Left colon (tissue), 2 donors: ENCODE data around the gene NOTCH1. TPM values are rescaled to one million over a fixed set of nuclear protein-coding genes. Genes with fewer than 3 reads are reported as not detected.
"Not testable (repeated sequence)": the region's sequence is repeated elsewhere in the genome, so short reads cannot be mapped to it uniquely, and the experiment has no call there.

ENCODE experiments used
- ATAC-seq: fragments of 200-7000 bp; cut with Tn5 transposase; one replicate; pipeline ENCODE4 v1.9.1; 2020; ENCODE audit warnings: mild to moderate bottlenecking, moderate library complexity
- DNase-seq, 2 donors: peaks; one replicate each; pipeline ENCODE4 v3.0.0-alpha.2; 2020
- intact Hi-C, 2 donors: fragments of 100-400 bp; cut with DNase I in 1 of 2; cut with micrococcal nuclease in 1 of 2; formaldehyde crosslinking; loops; one replicate each; pipeline versions ENCODE4 v1.11.2 to v1.14.0; 2022; cut with DNase I, micrococcal nuclease
- total RNA-seq, 2 donors: library from RNA; stranded (reverse); fragmentation: NEBNext Ultra II Directional; extraction: Animal tissue kit (Norgen Biotek cat#: 25700); gene quantifications; one replicate each; pipeline ENCODE4 v1.2.1, GENCODE V29; 2021
- donor health status: DM: no; HTN: no; CAD: no.
- donor health status: DM: yes; HTN: yes; CAD: no.

NOTCH1 gene
- total RNA-seq, 2 donors from 2014 or later: 49.5 to 72.2 TPM

DNA sequence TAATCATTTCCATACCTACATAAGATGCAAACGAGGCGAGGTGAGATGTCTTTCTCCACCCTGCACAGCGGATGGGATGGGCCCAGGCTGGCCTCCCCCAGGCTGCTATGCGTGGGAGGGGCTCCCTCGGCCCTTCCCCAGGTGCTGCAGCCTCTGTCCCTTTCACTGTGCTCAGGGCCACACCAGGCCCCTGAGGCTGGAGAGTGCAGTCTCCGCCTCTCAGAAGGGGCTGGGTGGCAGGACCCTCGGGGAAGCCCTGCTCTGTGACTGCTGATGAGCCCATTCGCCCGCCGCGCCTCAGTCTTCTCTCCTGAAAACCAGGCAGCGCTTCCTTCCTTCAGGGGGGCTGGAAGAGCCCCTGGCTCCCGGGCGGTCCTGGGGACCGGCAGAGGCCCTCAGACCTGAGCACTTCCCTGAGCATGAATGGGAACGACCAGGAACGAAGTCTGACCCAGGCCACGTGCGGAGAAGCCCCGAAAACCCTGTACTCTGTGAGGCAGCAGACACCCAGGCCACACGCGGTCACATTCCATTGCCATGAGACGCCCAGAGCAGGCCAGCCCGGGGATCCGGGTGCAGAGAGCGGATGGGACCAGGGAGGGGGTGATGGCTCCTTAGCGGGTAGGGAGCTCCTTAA, 21.9 kb upstream of the NOTCH1 start:
- intact Hi-C loops: no loop called here
- ATAC-seq (peak; percentile 42), DNase-seq (peak in 1 of 2 donors; percentile 44)

DNA sequence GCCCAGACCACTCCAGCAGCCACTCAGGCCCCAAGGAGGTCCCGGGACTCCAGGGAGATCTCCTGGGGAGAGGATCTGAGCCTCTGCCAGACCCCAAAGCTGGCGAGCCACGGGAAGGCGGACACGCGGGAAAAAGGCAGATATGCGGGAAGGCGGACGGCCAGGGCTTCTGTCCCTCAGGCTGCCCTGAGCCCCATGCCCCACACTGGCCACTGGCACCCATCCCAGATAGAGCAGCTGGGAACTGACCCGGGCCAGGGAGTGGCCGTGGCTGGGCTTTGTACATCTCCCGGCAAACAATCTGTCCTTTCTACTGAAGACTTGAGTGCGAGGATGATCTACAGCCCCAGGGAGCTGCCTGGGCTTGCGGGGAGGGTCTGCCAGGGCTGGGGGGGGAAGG, 21.1 kb upstream of the NOTCH1 start:
- intact Hi-C loops: no loop called here
- ATAC-seq (no peak), DNase-seq (no peak)

DNA sequence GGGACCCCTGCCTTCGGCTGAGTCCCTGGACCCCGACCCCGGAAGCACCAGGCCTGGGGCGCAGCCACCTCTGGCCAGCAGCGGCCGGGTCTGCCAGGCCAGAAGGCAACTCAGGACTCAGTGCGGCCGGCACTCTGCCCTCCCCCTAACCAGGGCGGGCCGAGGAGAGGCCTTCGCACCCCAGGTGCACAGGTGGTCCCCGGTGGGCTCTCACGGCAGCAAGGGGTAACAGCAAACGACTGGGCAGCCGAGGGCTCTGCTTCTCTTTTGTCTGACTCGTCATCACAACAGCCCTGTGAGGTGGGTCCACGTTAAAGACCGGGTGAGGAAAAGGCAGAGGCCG, 20.7 kb upstream of the NOTCH1 start:
- DNase-seq (no peak), ATAC-seq (no peak)
- intact Hi-C loops: no loop called here

DNA sequence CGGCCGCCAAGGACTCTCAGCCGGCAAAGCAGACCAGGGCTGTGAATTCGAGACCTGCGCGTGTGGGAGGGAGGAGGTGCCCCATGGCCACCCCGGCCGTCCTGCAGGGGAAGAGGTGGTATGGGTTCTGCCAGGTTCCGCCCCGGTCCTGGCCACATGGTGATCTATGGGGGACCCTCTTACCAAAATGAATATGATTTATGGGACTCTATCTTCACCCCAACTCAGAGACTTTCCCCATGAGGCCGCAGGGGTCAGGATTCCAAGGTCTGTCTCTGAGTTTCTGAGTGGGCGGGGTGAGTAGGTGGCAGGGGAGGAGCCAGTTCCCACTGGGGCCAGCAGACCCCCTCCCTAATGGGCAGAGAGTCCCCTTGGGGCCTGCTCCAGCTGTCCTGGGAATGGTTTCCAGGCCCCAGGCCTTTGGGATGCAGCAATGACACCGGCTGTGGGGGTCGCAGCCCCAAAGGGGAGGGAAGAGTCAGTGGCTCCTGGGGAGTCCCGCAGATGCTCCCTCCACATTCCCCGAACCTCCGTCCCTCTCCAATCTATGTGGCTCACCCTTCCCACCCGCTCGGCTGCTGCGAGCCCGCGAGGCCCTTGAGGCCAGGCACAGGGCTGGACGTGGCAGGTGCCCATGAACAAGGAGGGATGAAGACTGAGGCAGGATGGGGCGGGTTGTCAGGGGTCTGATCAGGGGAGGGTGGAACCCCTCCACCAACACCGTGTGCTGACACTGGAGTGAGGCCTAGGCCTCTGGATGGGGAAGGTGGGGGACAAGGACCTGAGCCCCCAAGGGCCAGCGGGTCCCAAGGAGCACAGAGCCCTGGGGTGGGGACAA, 20.1 kb upstream of the NOTCH1 start:
- no peak for DNase-seq
- ATAC-seq: no peak
- intact Hi-C loops: no loop called here

DNA sequence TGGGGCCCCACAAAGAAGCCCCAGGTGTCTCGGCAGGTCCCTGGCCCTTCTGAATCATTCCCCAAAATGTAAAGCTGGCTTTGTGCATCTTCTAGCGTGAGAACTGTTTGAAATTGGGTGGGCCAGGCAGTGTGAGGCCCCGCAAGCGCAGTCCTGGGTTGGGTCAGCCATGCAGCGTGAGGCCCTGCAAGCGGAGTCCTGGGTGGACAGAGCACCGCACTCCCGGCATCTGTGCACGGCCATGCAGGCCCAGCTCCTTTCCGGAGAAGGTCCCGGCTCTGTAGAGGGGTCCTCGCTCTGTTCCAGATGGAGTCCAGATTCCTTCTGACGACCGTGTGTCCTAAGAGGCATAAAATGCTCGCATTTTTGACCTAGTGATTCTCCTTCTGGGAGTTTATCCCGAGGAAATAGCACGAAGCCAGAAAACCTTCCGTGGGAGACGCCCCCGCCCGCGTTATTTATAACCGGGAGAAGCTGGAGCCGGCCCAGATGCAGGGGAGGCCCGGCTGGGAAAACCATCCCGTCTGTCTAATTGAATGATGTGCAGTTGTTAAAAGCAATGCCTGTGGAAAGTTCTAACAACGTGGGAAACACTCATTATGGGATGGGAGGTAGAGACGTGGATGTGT, 19.4 kb upstream of the NOTCH1 start:
- intact Hi-C loops: no loop called here

DNA sequence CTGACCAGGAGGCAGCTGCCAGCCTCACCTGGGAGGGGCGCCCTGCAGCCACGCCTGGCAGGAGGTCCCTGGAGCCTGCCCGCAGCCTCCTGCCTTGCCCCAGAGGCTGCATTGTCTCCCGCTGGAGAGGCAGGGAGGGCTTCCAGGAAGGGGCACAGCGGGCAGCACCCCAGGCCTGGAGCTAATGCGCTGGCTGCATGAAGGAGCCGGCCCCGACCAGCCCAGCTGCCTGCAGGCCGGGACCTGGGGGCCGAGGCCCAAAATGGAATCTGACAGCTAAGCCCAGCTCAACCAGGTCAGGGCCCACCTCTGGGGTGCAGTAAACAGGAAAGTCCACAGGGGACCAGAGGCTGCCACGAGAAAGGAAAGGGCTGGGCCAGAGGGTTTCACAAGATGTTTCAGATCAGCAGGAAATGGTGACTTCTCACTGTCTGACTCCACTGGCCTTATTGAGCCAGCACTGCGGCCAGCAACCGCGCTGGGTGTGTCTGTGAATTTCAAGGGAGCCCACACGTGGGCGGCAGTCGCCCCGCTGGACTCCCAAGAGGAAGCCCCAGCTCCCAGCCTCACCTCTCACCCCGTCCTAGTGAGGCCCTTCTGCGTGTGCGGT, 18.6 kb upstream of the NOTCH1 start:
- DNase-seq (peak in 1 of 2 donors; percentile 48), ATAC-seq (peak; percentile 38)
- intact Hi-C loops: no loop called here

More for the DNA sequence above, 19.4 kb upstream of the NOTCH1 start:
- no peak for DNase-seq
- no peak for ATAC-seq

DNA sequence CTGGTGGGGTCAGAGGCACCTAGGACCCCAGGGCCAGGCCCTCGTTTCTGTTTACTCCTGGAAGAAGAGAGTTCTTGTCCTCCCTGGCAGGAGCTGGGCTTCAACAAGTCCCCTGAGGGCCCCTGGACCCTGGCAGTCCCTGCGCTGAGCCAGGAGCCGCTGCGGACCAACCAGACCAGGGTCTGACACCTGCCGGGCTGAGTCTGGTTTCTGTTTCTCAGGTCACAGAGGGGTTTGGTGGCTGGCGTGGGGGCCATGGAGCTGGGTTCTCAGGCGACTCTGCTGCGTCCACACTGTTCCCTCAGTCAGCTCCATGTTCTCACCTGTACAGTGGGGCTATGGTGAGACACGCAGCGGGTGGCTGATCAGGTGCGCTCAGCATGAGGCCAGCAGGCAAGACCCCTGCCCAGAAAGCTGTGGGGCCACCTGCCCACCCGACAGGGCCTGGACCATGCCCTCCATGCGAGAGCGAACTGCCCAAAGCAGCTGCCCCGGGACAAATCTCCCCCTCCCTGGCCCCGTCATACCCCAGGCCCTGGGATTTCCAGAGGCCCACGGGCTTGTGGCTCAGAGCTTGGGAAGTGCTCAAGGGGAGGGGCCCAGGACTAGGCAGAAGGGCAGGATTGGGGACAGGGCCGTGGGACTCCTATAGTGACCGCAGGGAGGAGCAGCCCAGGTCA, 17.9 kb upstream of the NOTCH1 start:
- no peak for ATAC-seq
- no peak for DNase-seq
- intact Hi-C loops: no loop called here

DNA sequence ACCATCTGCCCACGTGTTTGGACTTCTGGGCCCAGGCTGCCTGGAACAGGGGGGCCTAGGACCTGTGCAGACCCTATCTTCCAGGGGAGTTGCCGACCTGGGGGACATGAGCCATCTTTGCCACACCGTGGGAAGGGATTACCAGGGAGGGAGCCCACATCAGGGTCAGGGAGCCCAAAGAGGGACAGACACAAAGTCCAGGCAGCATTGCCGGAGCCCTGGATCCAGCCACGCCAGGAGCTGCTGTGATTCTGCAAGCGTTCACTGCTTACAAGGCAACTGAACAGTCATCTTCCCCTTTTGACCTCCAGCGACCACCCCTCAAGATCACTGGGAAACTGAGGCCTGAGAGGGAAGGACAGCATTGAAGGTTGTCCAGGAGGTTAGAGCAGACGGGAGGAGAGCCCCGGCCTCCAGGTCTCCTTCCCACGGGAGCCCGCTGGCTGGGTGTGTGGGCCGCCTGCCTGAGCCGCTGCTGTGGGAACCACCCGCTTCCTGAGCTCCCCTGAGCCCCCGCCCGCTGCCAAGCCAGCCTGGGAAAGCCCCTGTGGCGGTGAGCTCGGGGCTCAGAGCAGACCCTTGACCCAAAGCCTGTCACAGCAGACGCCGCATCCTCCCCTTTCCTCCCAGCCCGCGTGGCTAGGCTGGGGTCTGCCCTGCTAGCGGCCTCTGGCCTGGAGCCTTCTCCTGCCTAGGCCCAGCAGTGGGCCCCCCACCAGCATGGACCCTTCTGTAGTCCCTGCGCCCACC, 17.1 kb upstream of the NOTCH1 start:
- intact Hi-C loops: no loop called here
- ATAC-seq: no peak
- no peak for DNase-seq

DNA sequence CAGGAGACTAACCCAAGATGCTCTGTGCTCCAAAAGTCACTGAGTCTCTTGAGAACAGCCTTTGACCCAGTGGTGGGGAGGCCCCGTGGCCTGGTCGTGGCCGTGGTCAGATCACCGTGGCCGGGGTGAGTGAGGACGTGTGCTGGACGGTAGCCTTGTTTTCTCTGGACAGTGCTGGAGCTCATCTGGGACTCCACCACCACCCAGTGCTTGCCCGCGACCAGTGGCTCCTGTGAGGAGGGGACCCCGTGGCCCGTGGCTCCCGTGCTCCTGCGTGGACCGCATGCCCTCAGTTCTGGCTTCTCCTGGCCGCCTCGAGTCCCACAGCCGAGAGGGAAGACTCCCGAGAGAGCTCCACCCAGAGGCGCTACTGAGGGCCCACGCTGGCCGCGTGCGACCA, 15.9 kb upstream of the NOTCH1 start:
- intact Hi-C loops: no loop called here
- ATAC-seq: no peak
- no peak for DNase-seq

DNA sequence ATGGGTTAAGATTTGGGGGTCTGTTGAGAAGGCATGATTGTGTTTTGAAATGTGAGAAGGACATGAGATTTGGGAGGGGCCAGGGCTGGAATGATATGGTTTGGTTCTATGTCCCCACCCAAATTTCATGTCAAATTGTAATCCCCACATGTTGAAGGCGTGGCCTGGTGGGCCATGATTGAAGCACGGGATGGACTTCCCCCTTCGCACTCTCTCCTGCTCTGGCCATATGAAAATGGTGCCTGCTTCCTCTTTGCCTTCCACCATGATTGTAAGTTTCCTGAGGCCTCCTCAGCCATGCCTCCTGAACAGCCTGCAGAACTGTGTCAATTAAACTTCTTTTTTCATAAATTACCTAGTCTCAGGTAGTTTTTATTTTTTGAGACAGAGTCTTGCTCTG, 14.7 kb upstream of the NOTCH1 start:
- no peak for DNase-seq
- intact Hi-C loops: no loop called here
- no peak for ATAC-seq

DNA sequence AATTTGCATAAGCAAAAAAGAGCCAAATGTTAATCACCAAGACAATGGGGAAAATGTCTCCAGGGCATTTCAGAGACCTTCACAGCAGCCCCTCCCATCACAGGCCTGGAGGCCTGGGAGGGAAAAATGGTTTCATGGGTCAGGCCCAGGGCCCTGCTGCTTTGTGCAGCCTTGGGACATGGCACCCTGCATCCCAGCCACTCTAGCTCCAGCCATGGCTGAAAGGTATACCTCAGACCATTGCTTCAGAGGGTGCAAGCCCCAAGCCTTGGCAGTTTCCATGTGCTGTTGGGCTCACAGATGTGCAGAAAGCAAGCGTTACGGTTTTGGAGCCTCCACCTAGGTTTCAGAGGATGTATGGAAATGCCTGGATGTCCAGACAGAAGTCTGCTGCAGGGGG, 13.5 kb upstream of the NOTCH1 start:
- intact Hi-C loops, ATAC-seq, DNase-seq: not testable (repeated sequence)

DNA sequence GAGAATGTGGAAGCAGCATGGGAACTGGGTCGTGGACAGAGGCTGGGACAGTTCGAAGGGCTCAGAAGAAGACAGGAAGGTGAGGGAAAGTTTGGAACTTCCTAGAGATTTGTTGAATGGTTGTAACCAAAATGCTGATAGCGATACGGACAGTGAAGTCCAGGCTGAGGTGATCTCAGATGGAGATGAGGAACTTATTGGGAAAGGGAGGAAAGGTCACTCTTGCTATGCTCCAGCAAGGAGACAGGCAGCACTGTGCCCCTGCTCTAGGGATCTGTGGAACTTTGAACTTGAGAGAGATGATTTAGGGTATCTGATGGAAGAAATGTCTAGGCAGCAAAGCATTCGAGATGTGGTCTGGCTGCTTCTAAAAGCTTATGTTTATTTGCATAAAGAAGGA, 13.0 kb upstream of the NOTCH1 start:
- DNase-seq, intact Hi-C loops, ATAC-seq: not testable (repeated sequence)

DNA sequence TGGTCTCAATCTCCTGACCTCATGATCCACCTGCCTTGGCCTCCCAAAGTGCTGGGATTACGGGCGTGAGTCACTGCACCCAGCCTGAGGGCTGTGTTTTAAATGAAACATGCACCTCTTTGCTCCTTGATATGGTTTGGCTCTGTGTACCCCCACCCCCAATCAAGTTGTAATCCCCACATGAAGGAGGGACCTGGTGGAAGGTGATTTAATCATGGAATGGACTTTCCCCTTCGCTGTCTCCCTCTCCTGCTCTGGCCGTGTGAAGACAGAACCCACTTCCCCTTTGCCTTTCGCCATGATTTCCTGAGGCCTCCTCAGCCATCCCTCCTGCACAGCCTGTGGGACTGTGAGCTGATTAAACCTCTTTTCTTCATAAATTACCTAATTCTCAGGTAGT, 12.5 kb upstream of the NOTCH1 start:
- no peak for ATAC-seq
- intact Hi-C loops: no loop called here
- DNase-seq: no peak

DNA sequence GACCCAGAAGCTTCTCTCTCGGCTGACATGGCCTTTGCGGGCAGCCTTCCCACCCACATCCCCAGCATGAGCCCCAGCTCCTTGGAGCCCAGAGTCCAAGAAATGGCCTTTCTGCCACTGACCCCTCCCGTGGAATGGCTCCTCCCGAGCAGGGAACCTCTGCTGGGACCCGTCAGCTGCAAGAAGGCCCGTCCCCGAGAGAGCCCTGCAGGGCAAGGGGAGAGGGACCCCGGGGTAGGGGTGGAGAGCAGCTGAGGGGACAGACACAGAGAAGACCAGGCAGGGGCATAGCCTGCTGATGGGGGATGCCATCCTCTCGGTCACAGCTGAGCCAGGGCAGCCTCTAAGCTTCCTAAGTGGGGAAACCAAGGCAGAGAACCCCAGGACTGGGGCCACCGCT, 11.2 kb upstream of the NOTCH1 start:
- intact Hi-C loops: no loop called here
- no peak for DNase-seq
- ATAC-seq: no peak

DNA sequence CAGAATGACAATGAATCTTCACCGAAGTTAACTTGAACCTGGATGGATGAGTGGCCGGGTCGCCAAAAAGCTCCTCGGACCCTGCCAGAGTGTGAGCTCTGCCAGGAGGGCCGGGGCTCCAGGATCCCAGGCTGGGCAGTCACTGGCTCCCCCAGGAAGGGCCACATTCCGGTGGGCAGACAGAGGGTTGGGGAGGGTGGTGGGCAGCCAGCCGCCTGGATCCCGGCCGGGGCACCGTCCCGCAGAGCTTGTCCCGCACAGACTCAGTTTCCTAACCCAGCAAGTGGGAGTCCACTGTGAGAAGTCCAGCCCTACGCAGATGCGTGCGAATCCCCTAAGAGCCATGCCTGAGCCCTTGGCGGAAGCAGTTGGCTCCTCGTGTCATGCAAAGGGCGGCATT, 10.3 kb upstream of the NOTCH1 start:
- intact Hi-C loops: no loop called here
- DNase-seq (no peak), ATAC-seq (no peak)

DNA sequence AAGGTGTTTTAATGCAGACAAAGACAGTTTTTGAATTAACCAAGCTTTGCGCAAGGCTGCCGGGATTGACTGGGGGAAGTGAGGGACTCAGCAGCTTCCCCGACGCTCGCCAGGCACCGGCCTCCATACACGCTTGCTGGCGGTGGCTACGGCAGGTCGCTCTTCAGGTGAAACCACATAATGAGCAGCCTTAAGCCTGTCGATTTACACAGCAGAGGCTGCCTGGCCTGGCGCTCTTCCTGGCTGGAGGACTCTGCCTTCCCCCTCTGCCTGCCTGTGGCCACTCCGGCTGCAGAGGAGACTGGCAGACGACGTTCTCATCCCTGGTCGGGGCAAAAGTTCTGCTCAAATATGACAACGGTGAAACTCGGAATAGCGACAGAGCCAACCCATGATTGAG, 9.0 kb upstream of the NOTCH1 start:
- DNase-seq: no peak
- intact Hi-C loops: no loop called here
- ATAC-seq: no peak

DNA sequence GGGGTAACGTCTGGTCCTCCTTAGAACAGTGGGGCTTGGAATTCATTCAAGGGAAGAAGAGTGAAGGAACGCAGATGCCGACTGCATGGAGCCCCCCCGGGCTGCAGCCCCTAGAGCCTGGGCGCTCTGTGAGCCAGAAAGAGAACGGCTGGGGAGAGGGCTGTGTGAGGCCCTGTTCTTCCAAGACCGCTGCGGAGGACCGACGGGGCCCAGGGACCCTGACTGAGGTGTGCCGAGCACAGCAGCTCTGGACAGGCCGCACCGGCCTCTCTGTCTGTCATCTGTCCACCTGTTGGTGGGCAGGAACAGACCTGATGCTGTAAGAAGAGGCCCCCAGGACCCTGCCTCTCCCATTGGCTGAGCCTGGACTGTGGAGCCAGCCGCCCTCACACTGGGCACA, 7.7 kb upstream of the NOTCH1 start:
- ATAC-seq (no peak), DNase-seq (no peak)
- intact Hi-C loops: no loop called here

DNA sequence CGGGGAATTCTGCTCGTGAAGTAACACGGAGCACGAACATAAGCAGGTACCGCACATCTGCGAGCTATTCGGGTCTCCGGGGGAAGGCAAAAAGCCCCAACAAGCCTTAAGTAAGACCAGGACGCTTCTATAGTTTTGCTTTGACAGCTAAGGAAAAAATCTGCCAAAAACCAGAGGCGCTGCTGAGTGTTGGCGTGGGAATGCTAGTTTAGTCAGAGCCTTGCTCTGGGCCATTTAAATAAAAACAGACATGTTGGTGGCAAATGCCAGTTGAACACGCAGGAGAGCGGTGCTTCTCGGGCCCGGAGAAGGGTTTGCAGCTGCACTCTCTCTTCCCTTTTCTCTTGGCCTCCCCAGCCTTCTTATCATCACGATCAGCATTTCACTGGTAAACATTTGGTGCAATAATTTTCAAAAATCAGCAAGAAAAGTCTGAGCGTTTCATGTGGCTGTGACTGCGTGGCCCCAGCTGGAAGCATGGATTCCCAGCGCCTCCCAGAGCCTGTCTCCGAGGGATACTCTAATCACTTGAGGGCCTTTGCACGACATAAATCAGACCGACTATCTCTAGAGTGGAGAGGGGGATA, 6.4 kb upstream of the NOTCH1 start:
- ATAC-seq (no peak), DNase-seq (no peak)
- intact Hi-C loops: no loop called here
